ENCODE measurements around the gene RASL11A. TPM values are rescaled to one million over a fixed set of nuclear protein-coding genes. Genes with fewer than 3 reads are reported as not detected.

Gene RASL11A
- total RNA-seq, 4 donors from 2014 or later = 18.7 to 37.7 (median 28.9) TPM

- Histone ChIP-seq H3K27ac (peak overlapping the region; percentile 38 to 66 (median 42)), H3K4me1 (peaks cover 0 to 14% (median 8%) of the 10 kb centered on the region in 4 donors), H3K4me3 (no peak overlapping the region), H3K27me3 (no peaks in the 10 kb centered on the region), H3K36me3 (no peaks in the 10 kb centered on the region), H3K9me3 (no peaks in the 10 kb centered on the region)
- no peak for TF ChIP-seq POLR2AphosphoS5 (IDR thresholded peaks at IDR 0.05)
- TF ChIP-seq CTCF (IDR thresholded peaks at IDR 0.05) = no peak
- no peak for TF ChIP-seq POLR2A (IDR thresholded peaks at IDR 0.05)
- no peak for TF ChIP-seq EP300 (IDR thresholded peaks at IDR 0.05; ENCODE audit: low read depth)
- no peak for DNase-seq
- in situ Hi-C loops (cut with MboI; ENCODE audit: low pct_ligation_motif_present in 1 of 4, low pct_unique_long_range_greater_than_20kb in 1 of 4, low sequenced_read_pairs in 3 of 4) = loop anchor here in 2 of 4 donors (25.0 kb wide), 2 partner anchors 101 to 276 kb away; partner anchors contain the start of gene USP12 (in 1 of the 2)
- WGBS, 2 donors (ENCODE audit: low coverage in 1 of 2) = 67% methylated on average over 2 of the region's 2 CpGs; no CpG with 5 or more reads in 1 of the 2 donors
- intact Hi-C loops (cut with DNase I; ENCODE audit: low total_unique reads) = no loop called here
Observed at GRCh38 chr13:27263438-27263837, 7.2 kb upstream of the RASL11A start.

DNA sequence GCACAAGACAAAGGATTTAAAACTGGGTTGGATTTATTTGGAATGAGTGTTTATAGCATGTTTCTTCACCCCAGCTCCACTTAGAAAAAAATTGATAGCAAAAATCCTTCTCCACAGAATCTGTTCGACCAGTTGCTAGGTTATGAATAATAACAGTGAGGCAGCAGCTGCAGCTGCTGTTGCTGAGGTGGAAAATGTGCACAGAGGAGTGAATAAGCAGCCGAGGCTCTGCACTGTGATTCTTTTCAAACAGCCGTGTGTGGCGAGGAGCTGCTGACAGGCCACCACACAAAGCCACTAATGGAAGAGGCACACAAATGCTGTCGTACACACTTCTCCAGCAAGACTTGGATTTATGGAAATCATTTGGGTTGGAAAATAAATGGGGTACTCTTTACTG is 6.4 kb upstream of the RASL11A start:
- no peaks in the 10 kb centered on the region for H3K27me3 ChIP-seq
- no peaks in the 10 kb centered on the region for H3K36me3 ChIP-seq
- WGBS, 2 donors (ENCODE audit: low coverage in 1 of 2) = 43 to 56% methylated on average over 5 of the region's 5 CpGs
- no peaks in the 10 kb centered on the region for H3K9me3 ChIP-seq
- peak overlapping the region; percentile 38 to 66 (median 46) for H3K27ac ChIP-seq
- TF ChIP-seq EP300 (IDR thresholded peaks at IDR 0.05; ENCODE audit: low read depth) (no peak), POLR2AphosphoS5 (IDR thresholded peaks at IDR 0.05) (no peak), POLR2A (IDR thresholded peaks at IDR 0.05) (no peak)
- DNase-seq = no peak
- no peak overlapping the region for H3K4me3 ChIP-seq
- intact Hi-C loops (cut with DNase I; ENCODE audit: low total_unique reads) (no loop called here), in situ Hi-C loops (cut with MboI; ENCODE audit: low pct_ligation_motif_present in 1 of 4, low pct_unique_long_range_greater_than_20kb in 1 of 4, low sequenced_read_pairs in 3 of 4) (loop anchor here in 2 of 4 donors (25.0 kb wide), 2 partner anchors 102 to 277 kb away; partner anchors contain the start of gene USP12 (in 1 of the 2))
- peaks cover 0 to 14% (median 8%) of the 10 kb centered on the region in 4 donors for H3K4me1 ChIP-seq

- DNase-seq = no peak
- peak overlapping the region; percentile 38 to 66 (median 46) for H3K27ac ChIP-seq
- no peak for TF ChIP-seq POLR2A (IDR thresholded peaks at IDR 0.05)
- no peak for TF ChIP-seq EP300 (IDR thresholded peaks at IDR 0.05; ENCODE audit: low read depth)
- TF ChIP-seq CTCF (IDR thresholded peaks at IDR 0.05) = no peak
- no peak for TF ChIP-seq POLR2AphosphoS5 (IDR thresholded peaks at IDR 0.05)
- no peak overlapping the region for H3K4me3 ChIP-seq
- in situ Hi-C loops (cut with MboI; ENCODE audit: low pct_ligation_motif_present in 1 of 4, low pct_unique_long_range_greater_than_20kb in 1 of 4, low sequenced_read_pairs in 3 of 4) (loop anchor here in 2 of 4 donors (25.0 kb wide), 2 partner anchors 102 to 277 kb away; partner anchors contain the start of gene USP12 (in 1 of the 2)), intact Hi-C loops (cut with DNase I; ENCODE audit: low total_unique reads) (no loop called here)
- no peaks in the 10 kb centered on the region for H3K36me3 ChIP-seq
- no peaks in the 10 kb centered on the region for H3K27me3 ChIP-seq
- peaks cover 0 to 14% (median 8%) of the 10 kb centered on the region in 4 donors for H3K4me1 ChIP-seq
- WGBS, 2 donors (ENCODE audit: low coverage in 1 of 2) = 40 to 76% methylated on average over 1 of the region's 1 CpG
- H3K9me3 ChIP-seq = no peaks in the 10 kb centered on the region
Observed at GRCh38 chr13:27264648-27265047, 6.0 kb upstream of the RASL11A start.

GRCh38 chr13:27266917-27267316 is 3.7 kb upstream of the RASL11A start:
- Histone ChIP-seq H3K4me3 (no peak overlapping the region), H3K4me1 (peaks cover 9 to 25% (median 13%) of the 10 kb centered on the region in 4 donors)

More at GRCh38 chr13:27266917-27267316, 3.7 kb upstream of the RASL11A start:
- 35 to 46% methylated on average over 2 of the region's 2 CpGs for WGBS, 2 donors (ENCODE audit: low coverage in 1 of 2)
- Histone ChIP-seq H3K9me3 (no peaks in the 10 kb centered on the region), H3K36me3 (no peaks in the 10 kb centered on the region), H3K27me3 (no peaks in the 10 kb centered on the region), H3K27ac (no peak overlapping the region)
- no peak for TF ChIP-seq POLR2AphosphoS5 (IDR thresholded peaks at IDR 0.05)
- no peak for TF ChIP-seq POLR2A (IDR thresholded peaks at IDR 0.05)
- TF ChIP-seq CTCF (IDR thresholded peaks at IDR 0.05) = no peak
- no peak for TF ChIP-seq EP300 (IDR thresholded peaks at IDR 0.05; ENCODE audit: low read depth)
- DNase-seq = no peak
- intact Hi-C loops (cut with DNase I; ENCODE audit: low total_unique reads) = no loop called here
- in situ Hi-C loops (cut with MboI; ENCODE audit: low pct_ligation_motif_present in 1 of 4, low pct_unique_long_range_greater_than_20kb in 1 of 4, low sequenced_read_pairs in 3 of 4) = loop anchor here in 2 of 4 donors (25.0 kb wide), 2 partner anchors 105 to 280 kb away; partner anchors contain the start of gene USP12 (in 1 of the 2)
